Measurements from ENCODE around the gene GRN.
A peak's percentile ranks its signal among the peaks of the same experiment; 100 is the strongest.
"Not testable (repeated sequence)": the region's sequence is repeated elsewhere in the genome, so short reads cannot be mapped to it uniquely, and the experiment has no call there.

GRN gene

DNA sequence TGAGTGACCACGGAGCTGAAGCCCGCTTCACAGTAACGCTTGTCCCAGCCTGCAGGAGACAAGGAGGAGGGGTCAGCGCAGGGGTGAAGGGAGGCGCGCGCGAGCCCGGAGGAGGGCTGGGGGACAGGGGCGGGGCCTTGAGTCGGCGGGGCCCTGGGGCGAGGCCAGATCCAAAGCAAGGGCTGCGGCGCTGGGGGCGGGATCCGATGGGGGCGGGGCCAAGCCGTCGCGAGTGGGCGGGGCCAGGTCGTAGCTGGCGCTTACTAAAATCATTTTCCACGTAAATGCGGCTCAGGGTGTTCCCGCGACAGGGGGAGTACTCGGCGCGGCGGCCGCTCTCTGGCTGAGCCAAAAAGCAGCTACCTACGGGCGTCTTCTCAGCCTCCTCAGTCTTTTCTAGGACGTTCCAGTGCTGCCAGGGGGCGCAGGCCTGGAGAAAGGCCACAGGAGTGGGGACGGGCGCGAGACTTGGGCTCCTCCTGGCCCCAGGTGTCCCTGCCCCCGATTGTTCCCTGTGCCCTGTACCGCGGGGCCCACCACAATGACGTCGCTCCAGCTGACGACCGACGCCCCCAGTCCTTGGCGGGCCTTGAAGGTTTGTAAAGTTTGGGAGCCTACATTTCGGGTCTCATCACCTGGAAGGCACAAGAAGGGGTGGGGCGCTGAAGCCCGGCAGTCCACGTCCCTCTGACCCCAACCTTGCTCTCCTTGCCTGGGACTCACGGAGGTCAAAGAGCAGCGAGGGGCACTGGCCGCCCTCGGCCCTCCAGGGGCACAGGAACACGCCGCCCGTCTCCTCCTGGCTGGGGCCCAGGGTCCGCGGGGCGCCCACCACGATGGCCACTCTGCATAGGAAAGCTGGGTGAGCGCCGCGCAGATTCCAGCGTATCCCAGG, 40.4 kb downstream of the GRN start:
- peak; percentile 95 for DNase-seq

DNA sequence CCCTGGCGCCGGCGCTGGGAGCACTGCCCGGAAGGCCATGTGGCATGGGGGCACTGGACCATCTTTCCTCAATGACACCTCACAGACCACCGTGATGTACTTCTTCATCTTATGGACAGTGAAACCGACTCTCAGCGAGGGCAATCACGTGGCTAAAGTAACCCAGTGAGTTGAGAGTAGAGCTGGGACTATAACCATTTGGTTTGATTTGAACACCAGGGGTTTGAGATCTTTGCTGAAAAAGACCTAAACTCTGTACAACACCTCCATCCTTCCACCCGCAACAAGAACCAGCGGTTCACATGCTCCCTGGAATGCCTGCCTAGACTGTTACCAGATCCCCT, 41.1 kb downstream of the GRN start:
- peak; percentile 30 for DNase-seq

DNA sequence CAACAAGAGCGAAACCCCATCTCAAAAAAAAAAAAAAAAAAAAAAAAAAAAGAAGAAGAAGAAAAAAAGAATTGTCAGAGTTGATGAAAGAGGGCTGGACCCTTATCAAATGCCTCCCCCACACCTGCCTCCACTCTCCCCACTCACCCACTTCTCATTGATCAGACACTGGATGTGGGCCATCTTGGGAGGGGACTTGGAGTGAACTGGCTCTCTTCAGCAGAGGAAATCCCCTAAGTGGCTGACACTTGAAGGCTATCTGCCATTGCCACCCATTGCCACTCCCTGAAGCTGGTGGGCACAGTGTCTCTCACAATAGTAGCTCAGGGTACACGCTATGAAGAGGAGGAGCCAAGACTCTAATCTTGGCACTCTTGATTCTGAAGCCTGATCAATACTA, 42.7 kb downstream of the GRN start:
- DNase-seq: no peak

DNA sequence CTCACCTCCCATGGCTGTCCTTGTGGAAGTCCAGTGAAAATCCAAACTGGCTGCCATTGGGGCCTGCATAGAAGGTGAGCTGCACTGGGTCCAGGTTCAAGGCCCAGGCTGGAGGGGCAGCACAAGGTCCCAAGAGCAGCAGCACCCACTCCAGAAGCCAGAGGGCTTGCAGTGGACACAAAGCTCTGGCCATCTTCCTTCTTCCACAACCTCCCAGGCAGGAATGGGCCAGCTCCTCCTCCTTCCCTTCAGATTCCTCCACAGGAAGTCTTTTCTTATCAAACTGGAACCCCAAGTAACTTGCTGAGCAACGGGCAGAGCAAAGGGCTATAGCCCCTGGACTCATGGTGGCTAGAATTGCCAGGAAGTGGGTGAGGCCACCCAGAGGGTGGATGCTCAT, 44.2 kb downstream of the GRN start, which contains the start of gene ITGA2B:
Gene ITGA2B, minus strand, starts transcription at position 369 of the 400 bp plus-strand sequence. Its CDS starts 176 bp downstream, at position 193.
- DNase-seq: no peak

DNA sequence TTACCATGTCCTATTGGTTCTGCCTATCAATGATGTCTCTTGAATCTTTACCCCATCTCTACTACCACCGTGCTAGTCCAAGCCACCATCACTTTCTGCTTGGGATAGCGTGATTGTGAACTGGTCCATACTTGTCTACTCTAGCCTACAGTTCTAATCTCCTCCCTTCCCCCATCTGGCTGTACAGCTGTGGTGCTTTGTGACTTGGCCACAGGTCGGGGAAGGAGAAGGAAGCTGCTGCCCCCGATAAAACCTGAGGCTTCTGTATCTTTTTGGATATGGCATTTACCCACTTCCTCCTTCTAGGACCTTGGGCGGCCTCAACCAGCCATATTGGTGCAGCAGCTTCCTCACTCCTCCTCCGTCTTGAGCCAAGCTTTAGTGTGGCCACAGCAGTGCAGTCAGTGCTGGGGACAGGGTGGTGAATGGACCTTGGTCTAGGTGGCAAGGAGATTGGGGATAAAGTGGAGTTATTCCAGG, 44.7 kb downstream of the GRN start:
- no peak for DNase-seq

DNA sequence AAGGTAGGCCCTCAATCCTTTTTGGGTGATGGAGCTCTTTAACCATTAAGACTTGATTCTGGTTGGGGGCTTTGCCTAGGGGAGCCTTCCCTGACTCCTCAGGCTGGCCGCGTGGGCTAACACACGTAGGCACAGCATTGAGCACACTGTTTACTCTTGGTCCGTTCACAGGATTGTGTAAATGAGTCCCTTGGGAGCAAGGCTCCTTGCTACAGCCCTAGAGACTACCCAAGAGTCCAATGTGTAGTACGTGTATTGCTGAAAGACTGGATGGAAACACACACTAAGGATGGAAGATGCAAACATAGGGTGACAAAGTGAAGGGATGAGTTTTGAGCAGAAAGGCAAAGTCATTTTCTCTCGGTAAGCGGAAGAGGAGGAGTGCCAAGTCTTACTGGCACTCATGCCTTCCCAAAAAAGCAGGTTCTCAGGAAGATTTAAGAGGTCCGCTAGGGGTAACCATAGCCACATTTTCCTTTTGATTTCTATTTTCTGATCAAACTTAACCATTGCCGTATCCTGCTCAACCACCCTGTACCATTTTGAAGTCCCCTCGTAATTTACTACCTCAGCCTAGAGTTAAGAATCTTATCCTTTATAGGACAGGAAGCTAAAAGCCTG, 45.3 kb downstream of the GRN start:
- DNase-seq: no peak

DNA sequence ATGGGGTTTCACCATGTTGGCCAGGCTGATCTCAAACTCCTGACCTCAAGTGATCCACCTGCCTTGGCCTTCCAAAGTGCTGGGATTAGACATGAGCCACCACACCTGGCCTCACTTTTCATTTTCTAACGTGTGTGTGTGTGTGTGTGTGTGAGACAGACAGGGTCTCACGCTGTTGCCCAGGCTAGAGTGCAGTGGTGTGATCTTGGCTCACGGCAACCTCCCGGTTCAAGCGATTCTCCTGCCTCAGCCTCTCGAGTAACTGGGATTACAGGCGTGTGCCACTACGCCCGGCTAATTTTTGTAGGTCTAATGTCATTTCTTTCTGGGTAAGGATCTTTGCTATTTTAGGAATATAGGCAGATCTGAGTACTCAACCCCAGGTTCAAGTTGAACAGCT, 49.0 kb downstream of the GRN start:
- not testable (repeated sequence) for DNase-seq

DNA sequence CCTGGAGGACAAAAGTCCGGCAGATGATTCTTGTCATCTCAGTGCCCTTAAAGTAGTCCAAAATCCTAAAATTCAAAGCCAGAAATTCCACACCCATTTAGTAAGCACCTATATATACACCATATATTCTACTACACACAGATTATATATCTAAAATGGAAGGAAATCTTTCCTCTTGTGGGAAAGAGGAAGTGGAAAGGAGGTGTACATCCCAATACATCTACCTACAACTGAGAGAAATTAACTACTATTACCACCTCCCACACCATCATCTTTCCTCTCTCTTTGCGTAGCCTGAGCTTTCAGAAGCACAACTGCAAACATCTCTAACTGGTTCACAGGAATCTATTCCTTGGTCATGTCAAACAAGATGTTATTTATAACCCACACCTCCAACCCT, 49.7 kb downstream of the GRN start:
- DNase-seq: no peak

DNA sequence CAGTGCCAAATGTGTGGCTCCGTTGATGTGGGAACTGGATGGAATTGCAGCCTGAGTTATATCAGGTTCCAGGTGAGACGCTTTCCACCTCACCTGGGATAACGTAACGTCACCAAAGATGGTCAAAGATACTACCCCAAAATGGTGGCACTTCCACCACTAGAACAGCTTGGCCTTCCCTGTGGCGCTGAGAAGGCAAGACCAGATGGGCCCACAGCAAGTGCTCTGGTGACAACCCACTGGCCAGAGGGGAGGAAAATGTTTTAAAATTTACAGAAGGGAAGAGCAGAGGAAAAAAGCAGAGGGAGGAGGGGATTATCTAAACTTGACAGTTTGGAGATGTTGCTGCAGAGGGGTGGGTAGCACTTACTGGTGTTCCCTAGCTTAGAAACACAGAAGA, 51.8 kb downstream of the GRN start:
- DNase-seq: no peak

DNA sequence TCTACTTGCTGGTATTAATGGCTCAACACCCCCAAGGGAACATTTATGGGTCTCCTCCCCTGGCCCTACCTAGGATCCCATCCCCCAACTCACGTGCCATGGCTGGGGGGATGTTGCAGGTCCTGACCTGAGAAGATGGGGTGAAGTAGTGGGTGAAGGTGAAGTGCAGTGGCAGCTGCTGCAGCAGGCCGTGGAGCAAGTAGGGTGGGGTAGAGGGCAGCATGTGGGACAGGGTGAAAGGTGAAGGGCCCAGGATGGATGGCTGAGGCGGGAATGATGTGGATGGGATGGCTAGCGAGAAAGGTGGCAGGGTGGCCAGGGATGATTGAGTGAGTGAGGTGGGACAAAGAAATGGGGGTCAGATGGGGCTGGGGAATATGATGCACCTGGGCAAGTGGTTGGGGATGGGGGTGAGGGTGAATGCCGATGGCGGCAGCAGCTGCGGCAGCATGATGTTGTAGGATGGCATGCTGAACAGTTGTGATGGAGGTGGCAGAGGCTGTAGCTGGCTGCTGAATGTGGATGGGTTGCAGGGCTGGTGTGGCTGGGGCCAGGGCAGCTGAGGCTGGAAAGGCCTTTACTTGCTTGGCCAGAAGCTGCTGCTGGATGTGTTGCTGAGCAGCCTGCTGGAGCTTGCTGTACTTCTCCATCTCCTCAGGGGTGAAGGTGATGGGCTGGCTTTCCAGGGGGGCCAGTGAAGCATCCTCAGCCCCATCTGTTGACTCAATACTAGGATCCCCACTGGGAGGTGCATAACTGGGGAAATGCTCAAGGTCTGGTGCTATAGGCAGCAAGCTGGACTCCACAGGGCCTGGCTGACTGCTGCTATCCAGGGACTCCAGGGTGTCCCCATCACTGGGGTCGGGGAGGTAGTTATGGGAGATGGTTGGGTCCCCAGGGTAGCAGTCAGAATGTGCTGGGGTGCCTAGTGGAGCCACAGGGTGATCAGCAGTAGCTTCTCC, 52.7 kb downstream of the GRN start:
- no peak for DNase-seq

DNA sequence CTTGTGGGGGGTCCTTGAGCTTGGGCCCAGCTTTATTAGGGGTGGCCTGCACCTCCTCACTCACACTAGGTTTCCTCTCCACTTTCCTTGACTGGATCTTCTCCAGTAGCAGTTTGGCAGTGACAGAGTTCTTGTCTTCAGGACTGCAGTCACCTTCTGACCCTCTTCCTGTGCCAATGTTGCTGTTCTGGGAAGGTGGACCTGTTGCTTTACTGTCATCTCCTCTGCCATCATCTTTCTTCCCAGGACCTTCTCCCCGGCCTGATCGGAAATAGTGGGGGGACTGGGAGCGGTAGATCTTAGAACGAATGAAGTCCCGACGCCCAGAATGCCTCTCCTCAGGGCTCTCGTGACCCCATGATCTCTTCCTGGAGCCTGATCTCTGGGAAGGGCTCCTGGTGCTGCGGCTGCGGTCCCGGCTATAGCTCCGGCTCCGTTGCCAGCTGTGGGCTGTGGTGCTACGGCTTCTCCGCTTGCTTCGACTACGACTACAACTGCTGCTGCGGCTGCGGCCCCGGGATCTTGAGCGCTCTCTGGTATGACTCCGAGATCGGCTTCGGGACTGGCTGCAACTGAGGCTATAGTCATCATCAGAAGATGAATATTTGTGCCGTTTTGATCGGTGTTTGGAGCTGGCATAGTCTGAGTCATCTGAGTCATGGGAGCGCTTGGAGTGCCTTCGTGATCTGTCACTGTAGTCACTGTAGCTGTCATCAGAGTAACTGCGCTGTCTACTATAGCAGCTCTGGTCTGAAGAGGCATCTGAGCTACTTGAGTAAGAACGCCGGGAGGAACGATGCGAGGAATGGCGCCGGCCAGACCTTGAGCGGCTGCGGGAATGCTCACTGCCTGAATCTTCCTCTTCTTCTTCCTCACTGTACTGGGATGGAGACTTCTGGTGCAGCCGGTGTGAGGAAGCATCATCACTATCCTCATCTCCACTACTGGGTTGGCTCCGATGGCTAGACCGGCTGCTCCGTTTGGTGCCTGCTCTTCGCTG, 53.9 kb downstream of the GRN start:
- no peak for DNase-seq

DNA sequence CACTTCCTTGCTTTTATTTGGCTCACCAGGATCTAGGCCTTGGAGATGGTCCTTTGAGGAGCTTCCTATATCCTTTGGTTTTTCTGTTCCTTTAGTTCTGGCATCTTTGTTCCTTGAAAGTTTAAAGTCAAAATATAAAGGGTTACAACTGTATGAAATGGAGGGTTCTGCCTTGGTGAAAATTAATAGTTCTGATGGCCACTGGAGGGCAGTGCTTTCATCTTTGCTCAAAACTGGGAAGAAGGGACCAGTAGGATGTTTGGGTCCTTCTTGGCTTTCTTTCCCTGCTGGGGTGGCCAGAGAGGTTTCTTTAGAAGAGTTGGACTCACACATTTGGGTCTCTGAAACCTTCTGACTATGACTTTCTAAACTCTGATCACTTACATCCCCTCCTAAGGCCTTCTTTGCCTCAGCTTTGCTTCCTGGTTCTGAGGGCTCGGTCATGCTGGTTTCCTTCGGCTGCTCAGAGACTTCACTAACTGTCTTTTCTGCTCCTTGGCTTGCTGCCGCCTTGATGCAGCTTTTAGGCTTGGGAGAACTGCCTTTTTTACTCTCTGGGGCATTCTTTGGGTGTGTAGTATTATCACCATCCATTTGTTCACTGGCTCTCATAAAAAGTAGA, 55.2 kb downstream of the GRN start:
- peak; percentile 34 for DNase-seq
